Stomach (tissue), 4 donors: ENCODE results near the gene RAD50.

Experiments
- CTCF ChIP-seq, 7 experiments: fragments of 450-650 bp in 4 of 7; fragments of 200-600 bp in 3 of 7; sonication (generic) in 3 of 7; IDR thresholded peaks; one replicate each; pipeline ENCODE4 v1.5.1; 2016 to 2019; ENCODE audit warnings: antibody characterized with exemption in 7 of 7, control low read depth in 2 of 7, mild to moderate bottlenecking in 1 of 7
- EP300 ChIP-seq: sonication (generic); formaldehyde crosslinking; IDR thresholded peaks from one replicate; pipeline ENCODE4 v1.6.1; 2017; ENCODE audit warnings: antibody characterized with exemption
- POLR2A ChIP-seq, 4 donors: fragments of 450-650 bp; IDR thresholded peaks; one replicate each; pipeline ENCODE4 v1.6.1; 2016; ENCODE audit warnings: antibody characterized with exemption in 4 of 4, control low read depth in 2 of 4, mild to moderate bottlenecking in 1 of 4, moderate library complexity in 1 of 4
- POLR2AphosphoS5 ChIP-seq, 3 donors: sonication (generic); formaldehyde crosslinking; IDR thresholded peaks; one replicate each; pipeline ENCODE4 v1.6.1; 2016; ENCODE audit warnings: antibody characterized with exemption in 3 of 3

GRCh38 chr5:132589467-132589866 lies 32.7 kb downstream of the RAD50 start:
- TF ChIP-seq CTCF (IDR thresholded peaks at IDR 0.05) (no peak), POLR2A (IDR thresholded peaks at IDR 0.05) (no peak), POLR2AphosphoS5 (IDR thresholded peaks at IDR 0.05) (no peak), EP300 (no peak)
